Fibroblast of upper back skin (primary cell): ENCODE measurements around the gene HPDL.
A peak's percentile ranks its signal among the peaks of the same experiment; 100 is the strongest.
"Not testable (repeated sequence)": the region's sequence is repeated elsewhere in the genome, so short reads cannot be mapped to it uniquely, and the experiment has no call there.

Source experiments
- DNase-seq: peaks from one replicate; pipeline ENCODE4 v3.0.0-alpha.2; 2013

The HPDL gene

DNA sequence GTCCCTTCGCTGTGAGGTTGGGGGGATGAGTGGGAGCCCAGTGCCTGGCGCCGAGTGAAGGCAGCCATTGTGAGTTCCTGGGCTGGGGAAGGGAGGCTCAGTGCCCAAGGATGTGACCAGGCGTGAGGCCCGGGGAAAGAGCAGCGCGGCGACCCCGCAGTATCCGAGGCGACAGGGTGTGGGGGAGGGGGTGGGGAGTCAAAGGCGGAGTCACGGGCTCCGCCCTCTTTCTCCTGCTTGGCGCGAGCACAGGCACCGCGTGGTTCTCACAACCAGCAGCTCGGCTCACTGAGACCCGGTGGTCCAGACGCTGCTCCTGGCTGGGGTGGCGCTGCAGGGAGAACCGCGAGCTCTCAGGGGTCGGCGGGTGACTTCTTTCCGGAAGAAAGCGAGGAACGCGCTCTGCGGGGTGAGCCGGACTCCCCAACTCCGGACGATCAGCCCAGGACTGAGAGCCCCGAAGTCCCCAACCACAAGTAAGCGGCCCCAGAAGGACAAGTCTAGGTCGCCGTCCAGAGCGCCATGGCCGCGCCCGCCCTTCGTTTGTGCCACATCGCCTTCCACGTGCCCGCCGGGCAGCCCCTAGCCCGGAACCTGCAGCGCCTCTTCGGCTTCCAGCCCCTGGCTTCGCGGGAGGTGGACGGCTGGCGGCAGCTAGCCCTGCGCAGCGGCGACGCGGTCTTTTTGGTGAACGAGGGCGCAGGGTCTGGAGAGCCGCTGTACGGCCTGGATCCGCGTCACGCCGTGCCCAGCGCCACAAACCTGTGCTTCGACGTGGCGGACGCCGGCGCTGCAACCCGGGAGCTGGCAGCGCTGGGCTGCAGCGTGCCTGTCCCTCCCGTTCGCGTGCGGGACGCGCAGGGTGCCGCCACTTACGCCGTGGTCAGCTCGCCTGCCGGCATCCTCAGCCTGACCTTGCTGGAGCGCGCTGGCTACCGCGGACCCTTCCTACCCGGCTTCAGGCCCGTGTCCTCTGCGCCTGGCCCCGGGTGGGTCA, at the start of gene HPDL:
Gene HPDL, plus strand, starts transcription at position 269 of the 997 bp plus-strand sequence. Its CDS starts 254 bp downstream, at position 523.
- peak; percentile 65 for DNase-seq

DNA sequence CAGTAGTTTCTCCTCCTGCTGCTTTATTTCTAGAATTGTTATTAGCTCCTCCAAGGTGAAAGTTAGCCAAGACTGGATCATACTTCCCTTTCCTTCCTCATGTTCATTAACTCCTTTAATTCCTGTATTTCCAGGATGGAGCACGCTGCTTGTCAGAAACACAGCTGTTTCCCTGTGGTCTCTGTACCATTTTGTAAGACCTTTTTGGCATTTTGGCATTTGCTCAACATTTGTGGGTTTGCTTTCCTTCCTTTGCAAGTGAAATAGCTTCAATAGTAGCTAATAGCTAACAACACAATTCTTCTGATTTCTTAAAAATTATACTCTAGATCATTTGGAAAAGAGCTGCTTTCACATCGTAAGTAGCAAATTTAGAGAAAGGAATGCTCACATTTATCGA, 44.3 kb upstream of the HPDL start:
- DNase-seq, result no peak

DNA sequence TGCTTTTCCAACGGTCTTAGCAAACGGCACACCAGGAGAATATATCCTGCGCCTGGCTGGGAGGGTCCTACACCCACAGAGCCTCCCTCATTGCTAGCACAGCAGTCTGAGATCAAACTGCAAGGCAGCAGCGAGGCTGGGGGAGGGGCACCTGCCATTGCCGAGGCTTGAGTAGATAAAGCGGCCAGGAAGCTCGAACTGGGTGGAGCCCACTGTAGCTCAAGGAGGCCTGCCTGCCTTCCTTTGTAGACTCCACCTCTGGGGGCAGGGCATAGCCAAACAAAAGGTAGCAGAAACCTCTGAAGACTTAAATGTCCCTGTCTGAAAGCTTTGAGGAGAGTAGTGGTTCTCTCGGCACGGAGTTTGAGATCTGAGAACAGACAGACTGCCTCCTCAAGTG, 41.8 kb upstream of the HPDL start:
- not testable (repeated sequence) for DNase-seq

DNA sequence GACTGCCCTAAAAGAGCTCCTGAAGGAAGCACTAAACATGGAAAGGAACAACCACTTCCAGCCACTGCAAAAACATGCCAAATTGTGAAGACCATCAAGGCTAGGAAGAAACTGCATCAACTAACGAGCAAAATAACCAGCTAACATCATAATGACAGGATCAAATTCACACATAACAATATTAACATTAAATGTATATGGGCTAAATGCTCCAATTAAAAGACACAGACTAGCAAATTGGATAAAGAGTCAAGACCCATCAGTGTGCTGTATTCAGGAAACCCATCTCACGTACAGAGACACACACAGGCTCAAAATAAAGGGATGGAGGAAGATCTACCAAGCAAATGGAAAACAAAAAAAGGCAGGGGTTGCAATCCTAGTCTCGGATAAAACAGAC, 40.2 kb upstream of the HPDL start:
- not testable (repeated sequence) for DNase-seq

DNA sequence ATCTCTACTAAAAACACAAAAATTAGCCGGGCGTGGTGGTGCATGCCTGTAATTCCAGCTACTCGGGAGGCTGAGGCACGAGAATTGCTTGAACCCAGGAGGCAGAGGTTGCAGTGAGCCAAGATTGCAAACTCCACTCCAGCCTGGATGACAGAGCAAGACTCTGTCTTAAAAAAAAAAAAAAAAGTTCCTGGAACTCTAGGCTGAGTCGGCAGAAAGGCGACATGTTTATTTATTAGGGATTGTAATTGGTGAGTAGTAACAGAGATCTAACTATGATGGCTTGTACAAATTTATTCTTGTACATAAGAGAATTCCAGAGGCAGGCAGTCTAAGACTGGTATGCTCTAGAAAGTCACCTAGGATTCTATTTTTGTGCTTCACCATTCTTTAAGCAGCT, 35.7 kb upstream of the HPDL start:
- not testable (repeated sequence) for DNase-seq

DNA sequence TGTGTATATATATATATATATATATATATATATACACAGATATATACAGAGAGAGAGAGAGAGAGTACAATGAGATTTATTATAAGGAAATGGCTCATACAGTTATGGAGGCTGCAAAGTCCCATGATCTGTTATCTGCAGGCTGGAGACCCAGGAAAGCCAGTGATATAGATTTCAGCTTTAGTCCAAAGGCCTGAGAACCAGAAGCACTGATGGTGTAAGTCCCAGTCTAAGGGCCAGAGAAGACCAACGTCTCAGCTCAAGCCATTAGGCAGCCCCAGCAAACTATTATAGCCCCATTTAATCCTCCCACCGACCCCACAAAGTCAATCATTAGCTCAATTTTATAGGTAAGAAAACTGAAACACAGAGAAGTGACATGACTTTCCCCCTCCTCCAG, 35.0 kb upstream of the HPDL start:
- DNase-seq, result no peak

DNA sequence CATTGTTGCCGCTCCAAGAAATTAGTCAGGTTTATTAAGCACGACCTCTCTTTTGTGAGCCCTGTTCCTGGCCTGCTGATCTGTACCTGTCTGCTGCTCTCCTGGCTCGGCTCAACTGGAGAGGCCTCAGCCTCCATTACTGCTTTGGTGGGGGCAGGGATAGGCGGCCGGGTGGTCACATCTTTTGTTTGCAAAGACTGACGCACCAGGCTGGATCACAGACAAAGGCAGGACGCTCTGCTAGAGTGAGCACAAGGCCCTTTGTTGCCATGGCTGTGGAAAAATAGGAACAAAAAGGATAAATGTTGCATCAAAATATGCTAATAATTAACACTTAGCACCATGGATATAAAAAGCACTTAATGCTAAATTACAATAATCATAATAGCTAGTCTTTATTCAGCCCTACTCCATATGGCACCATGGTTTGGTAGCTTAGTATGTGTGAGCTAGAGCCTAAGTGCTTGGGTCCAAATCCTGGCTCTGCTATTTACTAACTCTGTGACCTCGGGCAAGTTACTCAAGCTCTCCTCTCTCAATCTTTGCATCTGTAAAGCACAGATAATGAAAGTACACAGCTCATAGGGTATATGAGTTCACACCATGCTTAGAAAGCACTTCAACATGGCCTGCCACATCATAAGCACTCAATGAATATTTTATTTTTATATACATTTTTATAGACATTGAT, 28.9 kb upstream of the HPDL start:
- no peak for DNase-seq

DNA sequence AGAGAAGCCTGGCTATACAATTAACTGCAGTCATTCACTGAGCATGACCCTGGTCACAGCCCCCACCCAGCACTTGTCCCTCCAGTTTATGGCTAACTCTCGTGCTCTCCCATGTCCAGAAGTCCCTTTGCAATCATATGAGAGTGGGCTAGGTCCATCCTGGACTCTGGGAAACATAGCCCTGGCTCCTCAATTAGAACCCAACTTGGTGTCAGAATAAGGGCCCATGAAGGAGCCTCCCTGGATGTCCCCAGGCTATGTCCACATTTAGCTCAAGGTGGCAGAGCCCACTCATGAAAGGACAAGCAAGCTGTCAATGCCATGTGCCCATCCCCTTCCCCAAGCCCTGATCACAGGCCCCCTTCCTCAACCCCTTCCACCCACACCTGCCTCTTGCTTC, 27.4 kb upstream of the HPDL start:
- no peak for DNase-seq

DNA sequence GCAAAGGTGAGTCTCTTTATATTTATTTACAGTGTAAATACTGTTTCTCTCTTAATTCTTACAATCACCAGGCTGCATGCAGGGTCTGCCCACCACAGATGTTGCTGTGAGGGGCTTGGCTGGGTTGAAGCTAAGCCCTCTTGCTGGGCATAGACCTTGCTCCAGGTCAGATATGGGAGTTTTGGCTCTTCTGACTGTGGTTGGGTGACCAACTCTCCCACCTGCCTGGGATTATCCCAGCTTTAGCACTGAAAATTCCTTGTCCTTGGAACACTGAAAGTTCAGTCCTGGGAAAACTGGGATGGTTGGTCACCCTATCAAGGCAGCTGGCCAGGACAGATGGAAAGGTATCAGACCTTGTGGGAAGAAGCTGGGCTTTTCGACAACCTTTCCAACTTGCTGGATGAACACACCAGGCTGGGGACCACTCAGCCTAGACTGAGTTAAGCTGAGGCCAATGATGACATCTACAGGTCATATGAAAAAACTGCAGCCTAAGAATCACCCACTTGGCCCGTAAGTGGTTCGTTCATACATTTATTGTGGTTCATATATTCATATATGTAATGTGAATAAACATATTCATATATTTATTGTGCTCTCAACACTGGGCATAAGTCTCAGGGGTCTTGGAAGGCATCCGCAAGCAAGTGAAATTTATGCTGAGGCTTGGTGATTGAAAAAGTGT, 26.6 kb upstream of the HPDL start:
- peak; percentile 74 for DNase-seq

DNA sequence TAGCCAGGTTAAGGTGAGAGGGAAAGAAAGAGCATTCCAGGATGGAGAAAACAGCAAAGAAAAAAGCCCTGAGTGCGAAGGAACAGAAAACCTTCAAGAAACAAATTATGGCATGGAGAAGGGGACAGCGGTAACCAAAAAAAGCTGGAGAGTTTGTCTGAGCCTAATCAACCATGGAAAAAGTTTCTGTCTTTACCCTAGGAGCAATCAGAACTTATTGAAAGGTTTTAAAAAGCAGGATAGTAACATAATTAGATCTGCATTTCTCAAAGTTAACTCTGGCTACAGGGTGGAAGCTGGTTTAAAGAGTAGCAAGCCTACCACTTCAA, 26.1 kb upstream of the HPDL start:
- DNase-seq, result no peak

DNA sequence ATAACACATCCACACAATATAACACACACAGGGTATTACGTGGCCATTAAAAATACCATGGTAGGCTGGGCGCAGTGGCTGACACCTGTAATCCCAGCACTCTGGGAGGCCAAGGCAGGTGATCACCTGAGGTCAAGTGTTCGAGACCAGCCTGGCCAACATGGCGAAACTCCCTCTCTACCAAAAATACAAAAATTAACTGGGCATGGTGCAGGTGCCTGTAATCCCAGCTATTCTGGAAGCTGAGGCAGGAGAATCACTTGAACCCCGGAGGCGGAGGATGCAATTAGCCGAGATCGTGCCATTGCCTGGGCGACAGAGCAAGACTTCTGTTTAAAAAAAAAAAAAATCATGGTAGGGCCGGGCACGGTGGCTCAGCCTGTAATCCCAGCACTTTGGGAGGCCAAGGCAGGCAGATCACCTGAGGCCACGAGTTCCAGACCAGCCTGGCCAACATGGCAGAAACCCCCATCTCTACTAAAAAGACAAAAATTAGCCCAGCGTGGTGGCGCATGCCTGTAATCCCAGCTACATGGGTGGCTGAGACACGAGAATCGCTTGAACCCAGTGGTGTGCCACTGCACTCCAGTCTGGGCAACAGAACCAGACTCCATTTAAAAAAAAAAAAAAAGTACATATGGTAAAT, 24.1 kb upstream of the HPDL start:
- no peak for DNase-seq

DNA sequence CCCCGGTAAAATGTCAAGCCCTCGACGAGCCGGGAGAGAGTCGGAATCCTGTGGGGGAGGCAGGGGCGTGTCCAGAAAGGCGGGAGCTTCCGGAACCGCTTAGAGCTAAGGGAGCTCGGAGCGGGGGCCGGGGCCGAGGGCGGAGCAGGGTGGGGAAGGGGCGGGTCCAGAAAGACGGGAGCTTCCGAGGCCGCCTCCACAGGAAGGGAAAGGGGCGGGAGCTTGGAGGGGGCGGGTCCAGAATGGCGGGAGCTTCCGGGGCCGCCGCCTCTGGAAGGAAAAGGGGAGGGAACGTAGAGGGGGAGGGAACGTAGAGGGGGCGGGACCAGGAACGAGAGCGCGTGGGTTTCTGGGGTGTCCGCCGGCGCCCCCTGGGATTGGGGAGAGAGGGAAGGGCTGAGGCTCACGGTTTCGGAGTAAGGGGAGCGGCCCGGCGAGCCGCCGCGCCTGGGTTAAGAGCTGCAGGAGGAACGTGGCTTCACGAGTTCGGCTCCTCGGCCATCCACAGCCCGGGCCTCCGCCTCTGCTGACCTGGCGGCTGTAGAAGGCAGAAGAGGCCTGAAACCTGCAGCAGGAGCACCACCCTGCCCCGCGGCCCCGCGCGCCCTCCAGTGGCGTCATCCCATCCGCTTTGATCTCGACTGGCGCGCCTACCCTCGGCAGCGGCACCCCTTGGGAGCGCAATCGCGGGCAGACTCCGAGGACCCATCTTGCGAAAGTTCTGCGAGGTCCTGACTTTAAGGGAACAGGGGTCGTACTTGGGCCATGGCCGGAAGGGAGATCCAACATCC, 23.0 kb upstream of the HPDL start:
- DNase-seq, result peak; percentile 98

DNA sequence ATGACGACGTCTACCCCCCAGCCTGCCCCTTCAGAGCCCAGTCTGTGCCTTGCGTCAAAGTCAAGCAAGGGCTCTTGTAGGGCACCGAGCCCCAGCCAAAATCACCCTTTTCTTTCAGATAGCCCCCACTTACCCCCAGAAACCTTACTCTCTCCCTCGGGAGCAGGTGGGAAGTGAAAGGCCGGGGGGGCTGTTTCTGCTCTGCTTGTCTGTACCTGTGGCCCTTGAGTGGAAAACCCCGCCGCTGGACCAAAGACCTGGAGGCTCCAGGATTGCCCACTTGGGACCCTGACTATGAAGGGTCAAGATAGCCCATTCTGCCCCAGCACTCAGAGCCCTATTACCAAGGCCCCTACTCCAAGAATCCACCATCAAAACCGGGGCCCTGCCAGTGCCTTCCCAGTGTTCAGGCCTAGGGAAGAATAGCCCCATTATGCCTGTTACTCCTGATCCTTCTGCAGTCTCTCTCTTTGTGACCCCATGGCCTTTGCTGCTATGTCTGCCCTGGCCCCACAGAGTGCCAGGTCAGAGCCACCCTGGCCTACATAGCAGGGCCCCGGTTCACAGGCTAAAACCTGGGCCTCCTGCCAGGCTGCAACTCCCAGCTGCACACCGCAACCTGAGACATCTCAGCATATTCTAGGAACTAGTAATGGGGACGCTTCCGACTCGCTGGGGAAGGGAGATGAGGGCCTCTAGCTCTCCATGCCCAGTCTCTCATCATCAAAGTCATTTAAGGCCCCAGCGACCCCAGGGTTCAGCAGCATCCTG, 22.2 kb upstream of the HPDL start:
- DNase-seq, result peak; percentile 29

DNA sequence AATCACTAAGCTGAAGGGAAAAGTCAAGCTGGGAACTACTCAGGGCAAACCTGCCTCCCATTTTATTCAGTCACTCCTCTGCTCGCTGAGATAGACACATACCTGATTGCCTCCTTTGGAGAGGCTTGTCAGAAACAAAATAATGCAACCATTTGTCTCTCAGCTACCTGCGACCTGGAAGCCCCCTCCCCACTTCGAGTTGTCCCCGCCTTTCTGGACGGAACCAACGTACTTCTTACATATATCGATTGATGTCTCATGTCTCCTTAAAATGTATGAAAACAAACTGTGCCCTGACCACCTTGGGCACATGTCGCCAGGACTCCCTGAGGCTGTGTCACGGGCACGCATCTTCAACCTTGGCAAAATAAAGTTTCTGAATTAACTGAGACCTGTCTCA, 21.5 kb upstream of the HPDL start:
- no peak for DNase-seq

DNA sequence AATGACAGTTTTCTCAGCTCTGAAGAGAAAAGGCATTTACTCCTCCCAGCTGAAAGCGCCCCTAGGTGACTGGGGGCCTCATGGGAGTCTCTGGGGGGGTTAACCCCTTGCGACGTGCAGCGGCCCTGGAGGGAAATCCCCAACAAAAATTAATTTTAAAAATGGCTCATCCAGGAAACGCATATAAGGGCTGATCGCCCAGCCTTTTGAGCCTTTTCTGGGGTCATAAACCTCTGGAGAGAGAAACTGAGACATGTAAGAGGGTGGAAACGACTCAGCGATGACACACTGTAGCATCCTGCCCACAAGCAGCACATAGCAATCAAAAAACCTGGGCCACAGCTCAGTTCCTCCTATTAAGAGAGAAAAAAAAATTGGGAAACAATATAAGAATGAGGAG, 20.4 kb upstream of the HPDL start:
- DNase-seq, result peak; percentile 50

DNA sequence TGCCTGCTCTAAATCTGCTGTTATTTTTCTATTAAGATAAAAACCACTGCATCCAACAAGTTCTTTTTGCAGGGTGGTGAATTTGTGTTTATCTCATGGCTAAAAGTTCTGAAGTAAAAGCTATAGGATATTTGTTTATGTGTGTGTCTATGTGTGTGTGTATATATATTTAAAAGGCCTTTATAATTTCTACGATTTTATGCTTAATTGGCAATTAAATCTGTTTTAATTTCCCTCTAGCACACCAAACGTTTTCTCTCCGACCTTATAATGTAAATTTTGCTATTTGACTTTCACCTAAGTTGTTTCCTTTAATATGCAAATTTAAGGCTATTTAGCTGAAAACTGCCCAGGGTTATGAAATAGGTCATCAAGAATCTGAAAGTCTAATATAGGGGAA, 19.8 kb upstream of the HPDL start:
- DNase-seq, result no peak

DNA sequence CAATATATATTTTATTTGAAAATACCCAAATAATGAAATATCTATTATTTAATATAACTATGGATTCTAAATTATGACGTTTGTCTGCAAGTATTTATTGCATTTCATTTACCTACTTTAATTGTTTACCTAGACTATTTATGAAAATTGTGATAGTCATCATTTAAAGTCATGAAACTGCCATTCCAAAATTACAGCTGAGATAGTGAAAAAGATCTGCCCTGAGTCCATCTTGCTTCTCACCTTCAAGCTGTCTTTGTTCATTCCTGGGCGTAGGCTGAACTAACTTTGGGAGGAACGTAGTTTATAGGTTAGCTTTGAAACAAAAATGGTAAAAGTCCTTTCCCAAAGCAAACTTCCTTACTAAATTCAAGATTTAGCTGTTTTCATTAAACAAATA, 12.4 kb upstream of the HPDL start:
- no peak for DNase-seq

DNA sequence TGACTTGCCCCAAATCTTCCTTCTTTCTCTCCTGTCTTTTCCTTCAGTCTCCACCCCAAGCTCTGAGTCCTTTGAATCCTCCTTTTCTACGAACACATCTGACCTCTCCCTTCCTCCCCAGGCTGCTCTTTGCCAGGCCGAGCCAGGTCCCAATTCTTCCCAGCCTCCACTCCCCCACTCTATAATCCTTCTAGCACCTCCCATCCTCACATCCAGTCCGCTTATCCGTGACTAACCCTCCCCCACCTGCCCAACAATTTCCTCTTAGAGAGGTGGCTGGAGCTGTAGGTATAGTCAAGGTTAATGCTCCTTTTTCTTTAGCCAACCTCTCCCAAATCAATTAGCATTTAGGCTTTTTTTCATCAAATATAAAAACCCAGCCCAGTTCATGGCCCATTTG, 9.5 kb upstream of the HPDL start:
- DNase-seq, result no peak

DNA sequence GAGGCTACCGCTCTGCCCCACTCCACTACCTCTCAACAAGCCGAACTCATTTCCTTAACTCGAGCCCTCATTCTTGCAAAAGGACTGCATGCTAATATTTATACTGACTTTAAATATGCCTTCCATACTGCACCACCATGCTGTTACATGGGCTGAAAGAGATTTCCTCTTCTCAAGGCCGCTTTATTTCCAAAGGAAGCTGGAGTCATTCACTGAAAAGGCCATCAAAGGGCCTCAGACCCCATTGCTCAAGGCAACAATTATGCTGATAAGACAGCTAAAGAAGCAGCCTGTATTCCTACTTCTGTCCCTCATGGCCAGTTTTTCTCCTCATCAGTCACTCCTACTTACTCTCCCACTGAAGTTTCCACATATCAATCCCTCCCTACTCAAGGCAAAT, 6.9 kb upstream of the HPDL start:
- DNase-seq, result no peak

DNA sequence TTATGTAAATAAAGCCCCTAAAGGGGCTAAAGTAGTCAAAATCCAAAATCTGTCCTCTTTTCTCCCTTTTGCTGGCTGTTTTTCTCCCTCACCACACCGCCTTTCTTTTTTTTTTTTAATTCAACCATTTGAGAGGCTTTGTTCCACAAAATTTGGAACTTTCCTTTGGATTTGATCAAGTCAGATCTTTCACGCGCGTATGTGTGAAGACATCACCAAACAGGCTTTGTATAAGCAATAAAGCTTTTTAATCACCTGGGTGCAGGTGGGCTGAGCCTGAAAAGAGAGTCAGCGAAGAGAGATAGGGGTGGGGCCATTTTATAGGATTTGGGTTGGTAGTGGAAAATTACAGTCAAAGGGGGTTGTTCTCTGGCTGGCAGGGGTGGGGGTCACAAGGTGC, 5.3 kb upstream of the HPDL start:
- DNase-seq, result no peak

DNA sequence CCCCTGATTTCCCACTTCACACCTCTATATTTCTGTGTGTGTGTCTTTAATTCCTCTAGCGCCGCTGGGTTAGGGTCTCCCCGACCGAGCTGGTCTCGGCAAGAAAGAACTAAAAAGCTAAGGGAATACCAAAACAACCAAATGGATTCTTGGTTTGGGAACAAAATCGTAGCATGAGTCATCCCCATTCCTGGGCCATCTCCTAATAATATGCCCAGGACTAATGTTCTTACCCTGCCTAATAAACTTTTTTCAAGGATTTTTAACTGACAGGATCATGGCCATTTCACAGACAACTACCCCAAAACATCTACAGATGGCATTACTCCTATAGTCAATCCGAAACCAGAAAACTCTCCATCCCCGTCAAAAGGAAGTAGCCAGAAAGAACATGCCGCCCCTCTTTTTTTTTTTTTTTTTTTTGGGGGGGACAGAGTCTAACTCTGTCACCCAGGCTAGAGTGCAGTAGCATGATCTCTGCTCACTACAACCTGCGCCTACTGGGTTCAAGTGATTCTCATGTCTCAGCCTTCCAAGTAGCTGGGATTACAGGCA, 4.1 kb upstream of the HPDL start:
- DNase-seq, result no peak
